RWPE2 (cell line): ENCODE results near the gene PCDHGA2.
A peak's percentile ranks its signal among the peaks of the same experiment; 100 is the strongest.
"Not testable (repeated sequence)": the region's sequence is repeated elsewhere in the genome, so short reads cannot be mapped to it uniquely, and the experiment has no call there.

ENCODE experiments used
- ATAC-seq: fragments of 200-7000 bp; cut with Tn5 transposase; 3 replicates; pipeline ENCODE4 v1.9.1; 2021; ENCODE audit warnings: low read depth
- DNase-seq: peaks from one replicate; pipeline ENCODE4 v3.0.0-alpha.2; 2020; ENCODE audit warnings: low spot score
- H3K27ac ChIP-seq: fragments of 450-650 bp; 2 replicates; pipeline ENCODE4 v1.5.1; 2017; ENCODE audit warnings: mild to moderate bottlenecking; ENCODE audit not compliant: poor library complexity, severe bottlenecking
- H3K27me3 ChIP-seq: fragments of 250-450 bp; sonication (Bioruptor Pico); 2 replicates; pipeline ENCODE4 v1.5.1; 2021; ENCODE audit warnings: mild to moderate bottlenecking, moderate library complexity; ENCODE audit not compliant: insufficient read depth, poor library complexity, severe bottlenecking
- H3K36me3 ChIP-seq: fragments of 250-450 bp; sonication (Bioruptor Pico); 2 replicates; pipeline ENCODE4 v1.5.1; 2020; ENCODE audit warnings: low read depth, mild to moderate bottlenecking, moderate library complexity
- H3K4me1 ChIP-seq: fragments of 250-450 bp; sonication (Bioruptor Pico); 2 replicates; pipeline ENCODE4 v1.5.1; 2021; ENCODE audit warnings: mild to moderate bottlenecking, moderate library complexity; ENCODE audit not compliant: insufficient read depth, poor library complexity, severe bottlenecking
- H3K4me3 ChIP-seq: fragments of 250-450 bp; sonication (Bioruptor Pico); 2 replicates; pipeline ENCODE4 v1.5.1; 2021; ENCODE audit warnings: mild to moderate bottlenecking, moderate library complexity; ENCODE audit not compliant: severe bottlenecking
- H3K9me3 ChIP-seq: fragments of 250-450 bp; sonication (Bioruptor Pico); 2 replicates; pipeline ENCODE4 v1.5.1; 2021; ENCODE audit warnings: mild to moderate bottlenecking, moderate library complexity; ENCODE audit not compliant: severe bottlenecking
- TF ChIP-seq, protein P1 (sequence below): fragments of 450-650 bp; IDR thresholded peaks from one replicate; pipeline ENCODE4 v1.5.1; 2017; ENCODE audit warnings: mild to moderate bottlenecking, moderate library complexity; ENCODE audit not compliant: poor library complexity, severe bottlenecking

PCDHGA2 gene

DNA sequence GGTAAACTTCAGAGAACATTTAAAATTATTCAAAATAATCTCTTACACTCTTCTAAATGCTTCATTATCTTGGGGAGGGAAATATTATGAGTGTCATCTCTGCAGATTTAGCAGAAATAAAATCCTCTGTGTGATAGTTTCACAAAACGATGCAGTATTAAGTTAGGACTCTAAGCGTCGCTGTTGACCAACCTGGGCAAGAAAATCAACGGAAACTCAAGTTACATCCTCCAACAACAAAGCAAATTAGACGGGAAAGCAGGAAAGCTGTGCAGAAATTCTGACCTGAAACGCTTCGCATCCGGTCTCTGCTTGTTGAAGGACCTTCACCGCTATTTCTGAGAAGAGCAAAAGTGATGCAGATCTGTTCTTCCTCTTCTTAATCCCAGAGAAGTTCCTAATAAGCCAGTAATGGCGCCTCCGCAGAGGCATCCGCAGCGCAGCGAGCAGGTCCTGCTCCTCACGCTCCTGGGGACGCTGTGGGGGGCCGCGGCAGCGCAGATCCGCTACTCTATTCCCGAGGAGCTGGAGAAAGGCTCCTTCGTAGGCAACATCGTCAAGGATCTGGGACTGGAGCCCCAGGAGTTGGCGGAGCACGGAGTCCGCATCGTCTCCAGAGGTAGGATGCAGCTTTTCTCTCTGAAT, 35.2 kb downstream of the PCDHGA2 start, which contains the start of gene PCDHGA6:
Gene PCDHGA6, plus strand, starts transcription at position 219 of the 645 bp plus-strand sequence. Its CDS starts 193 bp downstream, at position 412.
- H3K4me1 ChIP-seq, result no peaks in the 10 kb centered on the region
- ATAC-seq (peak; percentile 60), DNase-seq (no peak)
- peaks cover 47% of the 10 kb centered on the region for H3K27me3 ChIP-seq
- H3K4me3 ChIP-seq, result peak within 1 kb of the TSS; percentile 27
- no peak within 1 kb of the TSS for H3K27ac ChIP-seq
- no peaks in the 10 kb centered on the region for H3K9me3 ChIP-seq
- TF ChIP-seq, protein P1, sequence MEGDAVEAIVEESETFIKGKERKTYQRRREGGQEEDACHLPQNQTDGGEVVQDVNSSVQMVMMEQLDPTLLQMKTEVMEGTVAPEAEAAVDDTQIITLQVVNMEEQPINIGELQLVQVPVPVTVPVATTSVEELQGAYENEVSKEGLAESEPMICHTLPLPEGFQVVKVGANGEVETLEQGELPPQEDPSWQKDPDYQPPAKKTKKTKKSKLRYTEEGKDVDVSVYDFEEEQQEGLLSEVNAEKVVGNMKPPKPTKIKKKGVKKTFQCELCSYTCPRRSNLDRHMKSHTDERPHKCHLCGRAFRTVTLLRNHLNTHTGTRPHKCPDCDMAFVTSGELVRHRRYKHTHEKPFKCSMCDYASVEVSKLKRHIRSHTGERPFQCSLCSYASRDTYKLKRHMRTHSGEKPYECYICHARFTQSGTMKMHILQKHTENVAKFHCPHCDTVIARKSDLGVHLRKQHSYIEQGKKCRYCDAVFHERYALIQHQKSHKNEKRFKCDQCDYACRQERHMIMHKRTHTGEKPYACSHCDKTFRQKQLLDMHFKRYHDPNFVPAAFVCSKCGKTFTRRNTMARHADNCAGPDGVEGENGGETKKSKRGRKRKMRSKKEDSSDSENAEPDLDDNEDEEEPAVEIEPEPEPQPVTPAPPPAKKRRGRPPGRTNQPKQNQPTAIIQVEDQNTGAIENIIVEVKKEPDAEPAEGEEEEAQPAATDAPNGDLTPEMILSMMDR, result peak; percentile 94
- no peaks in the 10 kb centered on the region for H3K36me3 ChIP-seq

DNA sequence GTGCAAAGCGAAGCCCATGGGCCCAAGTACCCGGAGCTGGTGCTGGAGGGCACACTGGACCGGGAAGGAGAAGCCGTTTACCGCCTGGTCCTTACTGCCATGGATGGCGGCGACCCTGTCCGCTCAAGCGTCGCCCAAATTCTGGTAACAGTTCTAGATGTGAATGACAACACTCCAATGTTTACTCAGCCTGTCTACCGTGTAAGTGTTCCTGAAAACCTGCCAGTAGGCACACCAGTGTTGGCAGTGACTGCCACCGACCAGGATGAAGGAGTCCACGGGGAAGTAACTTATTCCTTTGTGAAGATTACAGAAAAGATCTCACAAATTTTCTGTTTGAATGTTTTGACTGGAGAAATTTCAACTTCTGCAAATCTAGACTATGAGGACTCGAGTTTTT, 36.1 kb downstream of the PCDHGA2 start:
- H3K9me3 ChIP-seq, result no peaks in the 10 kb centered on the region
- TF ChIP-seq, protein P1, result no peak
- ATAC-seq, result no peak
- no peak for DNase-seq
- peaks cover 46% of the 10 kb centered on the region for H3K27me3 ChIP-seq
- H3K27ac ChIP-seq, result no peak overlapping the region
- H3K4me1 ChIP-seq, result no peaks in the 10 kb centered on the region
- no peaks in the 10 kb centered on the region for H3K36me3 ChIP-seq
- no peak overlapping the region for H3K4me3 ChIP-seq

DNA sequence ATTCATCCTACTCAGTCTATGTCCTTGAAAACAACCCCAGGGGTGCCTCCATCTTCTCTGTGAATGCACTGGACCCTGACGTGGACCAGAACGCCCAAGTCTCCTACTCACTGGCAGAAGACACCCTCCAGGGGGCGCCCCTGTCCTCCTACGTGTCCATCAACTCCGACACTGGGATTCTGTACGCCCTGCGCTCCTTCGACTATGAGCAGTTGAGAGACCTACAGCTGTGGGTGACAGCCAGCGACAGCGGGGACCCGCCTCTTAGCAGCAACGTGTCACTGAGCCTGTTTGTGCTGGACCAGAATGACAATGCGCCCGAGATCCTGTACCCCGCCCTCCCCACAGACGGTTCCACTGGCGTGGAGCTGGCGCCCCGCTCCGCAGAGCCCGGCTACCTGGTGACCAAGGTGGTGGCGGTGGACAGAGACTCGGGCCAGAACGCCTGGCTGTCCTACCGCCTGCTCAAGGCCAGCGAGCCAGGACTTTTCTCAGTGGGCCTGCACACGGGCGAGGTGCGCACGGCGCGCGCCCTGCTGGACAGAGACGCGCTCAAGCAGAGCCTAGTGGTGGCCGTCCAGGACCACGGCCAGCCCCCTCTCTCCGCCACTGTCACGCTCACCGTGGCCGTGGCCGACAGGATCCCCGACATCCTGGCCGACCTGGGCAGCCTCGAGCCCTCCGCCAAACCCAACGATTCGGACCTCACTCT, 37.0 kb downstream of the PCDHGA2 start:
- not testable (repeated sequence) for H3K4me3 ChIP-seq, H3K9me3 ChIP-seq, H3K27ac ChIP-seq, H3K36me3 ChIP-seq, ATAC-seq, DNase-seq, H3K4me1 ChIP-seq
- H3K27me3 ChIP-seq, result peaks cover 40% of the 10 kb centered on the region

DNA sequence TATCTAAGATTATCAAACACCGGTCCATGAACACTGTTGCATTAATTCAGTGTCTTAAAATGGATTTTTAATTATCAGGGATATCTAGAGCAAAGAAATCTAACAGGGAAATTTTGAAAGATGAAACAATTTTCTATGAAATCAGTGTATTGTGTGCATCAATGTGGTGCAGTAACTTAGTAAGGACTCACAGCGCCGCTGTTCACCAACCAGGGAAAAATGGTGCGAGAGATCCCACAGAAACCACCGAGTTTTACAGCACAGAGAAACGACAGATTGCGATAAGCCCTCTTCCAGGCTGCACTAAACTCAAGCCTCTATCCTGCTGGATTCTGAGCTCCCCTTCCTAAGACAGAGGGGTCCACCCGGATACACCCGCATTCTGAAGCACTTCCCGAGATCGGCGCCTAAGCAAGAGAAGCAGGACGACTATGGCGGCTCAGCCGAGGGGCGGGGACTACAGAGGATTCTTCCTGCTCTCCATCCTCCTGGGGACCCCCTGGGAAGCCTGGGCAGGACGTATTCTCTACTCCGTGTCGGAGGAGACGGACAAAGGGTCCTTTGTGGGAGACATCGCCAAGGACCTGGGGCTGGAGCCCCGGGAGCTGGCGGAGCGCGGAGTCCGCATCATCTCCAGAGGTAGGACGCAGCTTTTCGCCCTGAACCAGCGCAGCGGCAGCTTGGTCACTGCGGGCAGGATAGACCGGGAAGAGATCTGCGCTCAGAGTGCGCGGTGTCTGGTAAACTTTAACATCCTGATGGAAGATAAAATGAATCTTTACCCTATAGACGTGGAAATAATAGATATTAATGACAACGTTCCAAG, 44.1 kb downstream of the PCDHGA2 start, which contains the start of gene PCDHGA7:
Gene PCDHGA7, plus strand, starts transcription at position 274 of the 826 bp plus-strand sequence. Its CDS starts 158 bp downstream, at position 432.
- Histone ChIP-seq H3K36me3 (no peaks in the 10 kb centered on the region), H3K27ac (no peak within 1 kb of the TSS), H3K4me3 (peak within 1 kb of the TSS; percentile 34), H3K4me1 (no peaks in the 10 kb centered on the region), H3K27me3 (peaks cover 36% of the 10 kb centered on the region), H3K9me3 (peaks cover 16% of the 10 kb centered on the region)
- TF ChIP-seq, protein P1, result peak; percentile 74
- DNase-seq, result no peak
- ATAC-seq, result peak; percentile 60; the same call in 2 of the 3 replicates

DNA sequence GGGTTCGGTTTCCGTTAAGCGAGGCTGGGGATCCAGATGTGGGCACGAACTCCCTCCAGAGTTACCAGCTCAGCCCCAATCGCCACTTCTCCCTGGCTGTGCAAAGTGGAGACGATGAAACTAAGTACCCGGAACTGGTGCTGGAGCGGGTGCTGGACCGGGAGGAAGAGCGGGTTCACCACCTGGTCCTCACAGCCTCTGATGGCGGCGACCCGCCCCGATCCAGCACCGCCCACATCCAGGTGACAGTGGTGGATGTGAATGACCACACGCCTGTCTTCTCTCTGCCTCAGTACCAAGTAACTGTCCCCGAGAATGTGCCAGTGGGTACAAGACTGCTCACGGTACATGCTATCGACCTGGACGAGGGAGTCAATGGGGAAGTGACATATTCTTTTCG, 44.8 kb downstream of the PCDHGA2 start:
- no peak overlapping the region for H3K4me3 ChIP-seq
- TF ChIP-seq, protein P1, result no peak
- DNase-seq, result no peak
- no peaks in the 10 kb centered on the region for H3K36me3 ChIP-seq
- no peak overlapping the region for H3K27ac ChIP-seq
- ATAC-seq, result no peak
- peaks cover 18% of the 10 kb centered on the region for H3K9me3 ChIP-seq
- H3K27me3 ChIP-seq, result peaks cover 36% of the 10 kb centered on the region
- H3K4me1 ChIP-seq, result no peaks in the 10 kb centered on the region
